ENCODE data around the gene RGS3.
"Not testable (repeated sequence)": the region's sequence is repeated elsewhere in the genome, so short reads cannot be mapped to it uniquely, and the experiment has no call there.

The RGS3 gene

GRCh38 chr9:113467183-113467582 is 3.7 kb downstream of the RGS3 start:
- DNase-seq, result no peak

- peak; percentile 16 for DNase-seq
Measured at GRCh38 chr9:113468716-113469448, 5.4 kb downstream of the RGS3 start.

- DNase-seq, result no peak
Measured at GRCh38 chr9:113471143-113471542, 7.6 kb downstream of the RGS3 start.

GRCh38 chr9:113471566-113471965 is 8.0 kb downstream of the RGS3 start:
- DNase-seq, result peak; percentile 21

GRCh38 chr9:113472199-113472598 is 8.7 kb downstream of the RGS3 start:
- DNase-seq, result no peak

- DNase-seq, result no peak
Measured at GRCh38 chr9:113474360-113475028, 11.0 kb downstream of the RGS3 start.

- DNase-seq, result no peak
Measured at GRCh38 chr9:113475031-113475430, 11.5 kb downstream of the RGS3 start.

- no peak for DNase-seq
Measured at GRCh38 chr9:113475992-113476391, 12.5 kb downstream of the RGS3 start.

- DNase-seq, result no peak
Measured at GRCh38 chr9:113476511-113476916, 13.0 kb downstream of the RGS3 start.

- no peak for DNase-seq
Measured at GRCh38 chr9:113477058-113477457, 13.5 kb downstream of the RGS3 start.

GRCh38 chr9:113477661-113478060 is 14.1 kb downstream of the RGS3 start:
- peak; percentile 24 for DNase-seq

GRCh38 chr9:113479174-113479621 is 15.7 kb downstream of the RGS3 start:
- no peak for DNase-seq

GRCh38 chr9:113480612-113481011 is 17.1 kb downstream of the RGS3 start:
- no peak for DNase-seq

GRCh38 chr9:113481176-113481787 is 17.8 kb downstream of the RGS3 start:
- peak; percentile 90 for DNase-seq

- DNase-seq, result no peak
Measured at GRCh38 chr9:113482341-113482740, 18.8 kb downstream of the RGS3 start.

- no peak for DNase-seq
Measured at GRCh38 chr9:113482991-113483675, 19.6 kb downstream of the RGS3 start.

- no peak for DNase-seq
Measured at GRCh38 chr9:113483676-113484257, 20.2 kb downstream of the RGS3 start.

- peak; percentile 13 for DNase-seq
Measured at GRCh38 chr9:113484258-113484730, 20.8 kb downstream of the RGS3 start.

GRCh38 chr9:113485761-113486115 is 22.2 kb downstream of the RGS3 start:
- DNase-seq, result no peak

GRCh38 chr9:113486327-113486726 is 22.8 kb downstream of the RGS3 start:
- DNase-seq, result no peak

GRCh38 chr9:113488071-113488470 is 24.5 kb downstream of the RGS3 start:
- DNase-seq, result no peak

GRCh38 chr9:113488490-113488889 is 25.0 kb downstream of the RGS3 start:
- DNase-seq, result no peak

GRCh38 chr9:113491147-113491546 is 27.6 kb downstream of the RGS3 start:
- not testable (repeated sequence) for DNase-seq
